Adipose tissue (tissue), 3 donors: ENCODE measurements around the gene LRP5. TPM values are rescaled to one million over a fixed set of nuclear protein-coding genes. Genes with fewer than 3 reads are reported as not detected.

Source experiments
- H3K27ac ChIP-seq: one replicate; pipeline ENCODE4 v1.5.1; 2013; ENCODE audit warnings: low read depth, low read length
- WGBS, 3 donors: extraction: QIAGEN DNeasy Blood & Tissue Kit; methylation state at CpG; one replicate each; pipeline ENCODE4 v1.1.7; 2013; 5-methylcytosine and 5-hydroxymethylcytosine counted together
- polyA plus RNA-seq, 3 donors: library from polyadenylated mRNA; stranded (reverse); fragments of 200-250 nt; gene quantifications; one replicate each; pipeline ENCODE4 v1.2.3, GENCODE V29; 2013
- donor health status: healthy with polysubstance abuse.
- donor health status: Bipolar disorder and iron deficiency.
- donor health status: healthy.

LRP5 gene
- polyA plus RNA-seq, 3 donors: 26.0 to 50.1 (median 33.6) TPM

DNA sequence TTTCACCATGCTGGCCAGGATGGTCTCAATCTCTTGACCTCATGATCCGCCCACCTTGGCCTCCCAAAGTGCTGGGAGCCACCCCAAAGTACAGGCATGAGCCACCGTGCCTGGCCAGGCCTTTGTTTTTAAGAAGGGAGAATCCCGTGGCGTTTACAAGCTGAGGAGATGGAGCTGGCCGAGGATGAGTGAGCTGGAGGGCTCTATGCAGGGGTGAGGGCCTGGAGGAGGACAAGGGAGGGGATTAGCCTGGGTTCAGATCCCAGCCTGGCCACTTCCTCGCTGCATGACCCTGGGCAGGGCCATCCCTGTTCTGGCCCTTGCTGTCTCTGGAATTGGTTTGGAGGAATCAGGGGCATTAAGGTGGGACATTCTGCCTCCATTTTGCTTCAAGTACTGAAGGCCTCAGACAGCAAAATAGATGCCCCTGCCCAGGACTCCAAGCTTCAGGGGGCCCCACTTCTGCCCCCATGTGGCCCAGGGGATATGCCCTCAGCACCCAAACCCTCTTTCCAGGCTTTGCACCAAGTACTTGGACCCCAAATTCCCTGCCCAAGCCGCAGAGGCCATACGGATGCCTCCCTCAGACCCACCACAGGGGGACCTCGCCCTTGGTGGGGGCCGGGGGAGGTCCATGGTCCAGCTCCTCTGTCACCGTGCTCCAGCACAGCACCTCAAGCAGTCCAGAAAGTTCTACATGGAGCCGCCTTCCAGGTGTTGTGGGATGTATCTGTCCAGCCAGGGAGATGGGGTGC lies 12.1 kb upstream of the LRP5 start:
- 90 to 93% (median 92%) methylated on average over 12 of the region's 12 CpGs for WGBS, 3 donors
- H3K27ac ChIP-seq: no peak overlapping the region

DNA sequence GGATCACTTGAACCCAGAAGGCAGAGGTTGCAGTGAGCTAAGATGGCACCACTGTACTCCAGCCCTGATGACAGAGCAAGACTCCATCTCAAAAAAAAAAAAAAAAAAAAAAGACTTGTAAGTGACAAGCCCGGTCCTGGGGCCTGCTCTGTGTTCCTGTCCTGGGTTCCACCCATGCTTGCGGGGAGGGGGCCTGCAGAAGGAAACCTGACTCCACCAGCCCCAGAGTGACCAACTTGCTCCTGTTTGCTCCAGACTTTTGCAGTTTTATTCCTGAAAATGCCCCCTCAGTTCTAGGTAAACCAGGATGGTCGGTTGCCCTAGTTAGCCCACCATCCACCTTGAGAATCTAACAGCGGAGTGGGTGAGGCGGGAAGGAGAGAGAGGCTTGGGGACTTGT lies 10.1 kb upstream of the LRP5 start:
- 74 to 98% (median 80%) methylated on average over 5 of the region's 5 CpGs for WGBS, 3 donors

GRCh38 chr11:68302670-68303069 lies 9.7 kb upstream of the LRP5 start:
- H3K27ac ChIP-seq: no peak overlapping the region
- 53 to 77% (median 66%) methylated on average over 7 of the region's 7 CpGs for WGBS, 3 donors

More for the DNA sequence above, 10.1 kb upstream of the LRP5 start:
- H3K27ac ChIP-seq: no peak overlapping the region

DNA sequence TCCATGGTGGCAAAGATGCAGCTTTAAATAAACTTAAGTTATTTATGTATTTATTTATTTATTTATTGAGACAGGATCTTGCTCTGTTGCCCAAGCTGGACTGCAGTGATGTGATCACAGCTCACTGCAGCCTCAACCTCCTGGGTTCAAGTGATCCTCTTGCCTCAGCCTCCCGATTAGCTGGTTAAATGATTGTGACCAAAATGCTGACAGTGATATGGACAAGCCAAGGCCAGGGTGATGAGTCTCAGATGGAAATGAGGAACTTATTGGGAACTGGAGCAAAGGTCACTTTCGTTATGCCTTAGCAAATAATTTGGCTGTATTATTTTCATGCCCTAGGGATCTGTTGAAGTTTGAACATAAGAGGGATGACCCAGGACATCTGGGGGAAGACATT lies 9.3 kb upstream of the LRP5 start:
- H3K27ac ChIP-seq: no peak overlapping the region
- WGBS, 3 donors: 60 to 81% (median 66%) methylated on average over 2 of the region's 2 CpGs

DNA sequence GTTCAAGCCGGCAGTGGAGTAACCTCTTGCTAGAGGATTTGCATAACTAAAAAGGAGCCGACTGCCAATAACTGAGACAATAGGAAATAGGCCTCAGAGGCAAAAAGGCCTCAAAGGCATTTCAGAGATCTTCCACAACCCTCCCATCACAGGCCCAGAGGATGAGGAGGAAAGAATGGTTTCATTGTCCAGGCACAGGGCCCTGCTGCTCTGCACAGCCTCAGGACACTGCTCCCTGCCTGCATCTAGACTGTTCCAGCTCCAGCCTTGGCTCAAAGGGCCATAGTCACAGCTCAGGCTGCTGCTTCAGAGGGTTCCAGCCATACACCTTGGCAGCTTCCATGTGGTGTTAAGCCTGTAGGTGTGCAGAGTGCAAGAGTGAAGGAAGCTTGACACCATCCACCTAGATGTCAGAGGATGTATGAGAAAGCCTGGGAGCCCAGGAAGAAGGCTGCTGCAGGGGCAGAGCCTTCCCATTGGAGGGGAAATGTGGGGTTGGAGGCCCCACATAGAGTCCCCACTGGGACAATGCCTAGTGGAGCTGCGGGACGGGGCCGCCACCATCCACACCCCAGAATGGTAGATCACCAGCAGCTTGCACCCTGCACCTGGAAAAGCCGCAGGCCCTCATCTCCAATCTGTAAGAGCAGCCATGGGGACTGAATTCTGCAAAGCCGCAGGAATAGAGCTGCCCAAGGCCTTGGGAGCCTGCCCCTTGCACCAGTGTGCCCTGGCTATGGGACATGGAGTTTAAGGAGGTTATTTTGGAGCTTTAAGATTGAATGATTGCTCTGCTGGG lies 8.2 kb upstream of the LRP5 start:
- 93 to 95% (median 94%) methylated on average over 7 of the region's 7 CpGs for WGBS, 3 donors
- H3K27ac ChIP-seq: no peak overlapping the region

DNA sequence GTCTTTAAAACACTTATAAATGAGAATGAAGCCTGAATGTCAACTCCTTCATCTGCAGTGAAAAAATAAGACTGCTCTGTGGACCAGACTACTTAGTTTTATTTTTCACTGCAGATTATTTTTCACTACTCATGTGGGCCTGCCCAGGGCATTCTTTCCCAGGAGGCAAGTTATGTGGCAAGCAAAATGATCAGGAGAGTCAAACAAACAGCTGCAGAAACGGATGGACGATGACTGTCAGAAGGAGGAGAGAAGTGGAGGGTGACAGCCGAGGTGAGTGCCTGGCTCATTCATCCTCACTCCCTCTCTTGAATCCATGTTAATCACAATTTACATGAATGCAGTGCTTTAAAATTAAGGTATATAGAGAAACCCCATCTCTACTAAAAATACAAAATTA lies 5.8 kb upstream of the LRP5 start:
- no peak overlapping the region for H3K27ac ChIP-seq
- WGBS, 3 donors: 87 to 93% (median 87%) methylated on average over 3 of the region's 3 CpGs

- WGBS, 3 donors: 72 to 86% (median 75%) methylated on average over 11 of the region's 11 CpGs
- no peak overlapping the region for H3K27ac ChIP-seq
These were observed 4.3 kb upstream of the LRP5 start for GRCh38 chr11:68308068-68308467.

GRCh38 chr11:68309621-68310185 lies 2.7 kb upstream of the LRP5 start:
- 74 to 100% (median 91%) methylated on average over 2 of the region's 2 CpGs for WGBS, 3 donors
- no peak overlapping the region for H3K27ac ChIP-seq

- 70 to 82% (median 72%) methylated on average over 25 of the region's 25 CpGs for WGBS, 3 donors
- no peak overlapping the region for H3K27ac ChIP-seq
These were observed 953 bp upstream of the LRP5 start for GRCh38 chr11:68311160-68312116.

- WGBS, 3 donors: 0 to 1% (median 1%) methylated on average over 57 to 102 of the region's 102 CpGs
- H3K27ac ChIP-seq: no peak overlapping the region
These were observed 586 bp downstream of the LRP5 start for GRCh38 chr11:68312780-68313573.

DNA sequence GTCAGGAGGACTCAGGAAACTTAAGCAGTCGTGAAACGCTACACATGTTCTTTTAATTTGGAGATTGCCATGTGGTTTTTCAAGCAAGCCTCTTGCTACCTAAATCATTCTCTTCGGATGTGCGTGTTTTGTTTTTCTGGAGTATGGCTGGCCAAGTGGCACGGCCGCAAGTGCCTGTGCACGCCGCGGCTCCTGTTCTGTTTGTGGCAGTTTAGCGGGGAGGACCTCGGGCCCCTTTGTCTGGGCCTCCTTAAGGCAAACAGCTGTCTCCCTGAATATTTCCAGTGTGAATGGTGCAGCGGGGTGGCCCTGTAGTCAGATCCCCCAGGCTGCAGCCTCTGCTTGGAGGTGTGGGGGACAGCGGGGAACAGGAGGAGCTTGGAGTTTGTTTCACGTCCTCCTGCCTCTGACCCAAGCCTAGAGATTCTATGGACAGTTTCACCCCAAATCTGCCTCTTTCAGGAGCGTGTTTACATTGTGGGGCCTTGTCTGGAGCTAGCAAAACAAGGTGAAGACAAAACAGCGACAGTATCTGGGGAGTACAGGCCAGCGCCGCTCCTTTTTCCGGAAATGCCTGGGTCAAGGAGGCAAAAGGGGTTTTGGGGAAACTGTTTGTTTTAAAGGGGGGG lies 1.3 kb downstream of the LRP5 start:
- 7 to 20% (median 17%) methylated on average over 19 of the region's 19 CpGs for WGBS, 3 donors
- H3K27ac ChIP-seq: no peak overlapping the region

GRCh38 chr11:68314203-68315170 lies 2.1 kb downstream of the LRP5 start:
- 19 to 31% (median 29%) methylated on average over 27 of the region's 27 CpGs for WGBS, 3 donors
- no peak overlapping the region for H3K27ac ChIP-seq

DNA sequence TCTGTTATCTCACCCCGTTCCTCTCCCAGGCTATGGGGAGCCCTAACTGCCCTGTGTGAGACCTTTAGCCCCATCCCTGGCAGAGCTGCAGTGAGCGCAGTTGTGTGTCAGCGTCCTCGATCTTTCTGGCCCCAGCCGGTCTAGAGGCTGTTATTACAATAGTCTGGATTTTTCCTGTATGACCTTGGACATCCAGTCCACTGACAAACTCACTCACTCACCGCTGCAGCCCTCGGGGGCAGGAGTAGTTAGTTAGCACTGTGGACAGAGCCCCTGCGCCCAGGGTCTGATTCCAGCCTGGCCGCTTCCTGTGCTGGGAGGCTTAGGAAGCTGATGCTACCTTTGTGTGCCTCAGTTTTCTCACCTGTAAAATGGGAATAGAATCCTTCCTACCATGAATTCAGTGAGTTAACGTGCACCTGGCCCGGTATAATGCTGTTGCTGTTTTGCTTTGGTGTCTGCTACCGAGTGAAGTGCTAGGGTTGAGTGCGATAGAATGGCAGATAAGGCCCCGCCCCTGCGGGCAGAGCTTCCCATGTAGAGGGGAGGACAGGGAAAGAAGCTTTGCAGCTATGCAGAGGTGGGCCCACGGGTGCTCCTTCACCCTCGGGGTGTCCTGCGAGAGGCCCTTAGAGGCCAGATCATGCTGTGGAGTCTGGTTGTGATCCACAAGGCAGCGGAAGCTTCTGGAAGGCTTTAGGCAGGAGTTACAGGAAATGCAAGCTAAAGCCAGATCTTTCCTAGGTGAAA lies 3.0 kb downstream of the LRP5 start:
- no peak overlapping the region for H3K27ac ChIP-seq
- 51 to 75% (median 60%) methylated on average over 19 of the region's 19 CpGs for WGBS, 3 donors

- no peak overlapping the region for H3K27ac ChIP-seq
- WGBS, 3 donors: 62 to 77% (median 71%) methylated on average over 14 to 15 of the region's 15 CpGs
These were observed 4.9 kb downstream of the LRP5 start for GRCh38 chr11:68317147-68317785.
